Ramos (cell line): ENCODE data around the gene KXD1.
"Not testable (repeated sequence)": the region's sequence is repeated elsewhere in the genome, so short reads cannot be mapped to it uniquely, and the experiment has no call there.

Experiments
- in situ Hi-C: fragments of 300-500 bp; cut with MboI; formaldehyde crosslinking; loops from one replicate; pipeline ENCODE4 v1.14.3; 2022; ENCODE audit warnings: low sequenced_read_pairs; ENCODE audit not compliant: unreplicated experiment

Gene KXD1

DNA sequence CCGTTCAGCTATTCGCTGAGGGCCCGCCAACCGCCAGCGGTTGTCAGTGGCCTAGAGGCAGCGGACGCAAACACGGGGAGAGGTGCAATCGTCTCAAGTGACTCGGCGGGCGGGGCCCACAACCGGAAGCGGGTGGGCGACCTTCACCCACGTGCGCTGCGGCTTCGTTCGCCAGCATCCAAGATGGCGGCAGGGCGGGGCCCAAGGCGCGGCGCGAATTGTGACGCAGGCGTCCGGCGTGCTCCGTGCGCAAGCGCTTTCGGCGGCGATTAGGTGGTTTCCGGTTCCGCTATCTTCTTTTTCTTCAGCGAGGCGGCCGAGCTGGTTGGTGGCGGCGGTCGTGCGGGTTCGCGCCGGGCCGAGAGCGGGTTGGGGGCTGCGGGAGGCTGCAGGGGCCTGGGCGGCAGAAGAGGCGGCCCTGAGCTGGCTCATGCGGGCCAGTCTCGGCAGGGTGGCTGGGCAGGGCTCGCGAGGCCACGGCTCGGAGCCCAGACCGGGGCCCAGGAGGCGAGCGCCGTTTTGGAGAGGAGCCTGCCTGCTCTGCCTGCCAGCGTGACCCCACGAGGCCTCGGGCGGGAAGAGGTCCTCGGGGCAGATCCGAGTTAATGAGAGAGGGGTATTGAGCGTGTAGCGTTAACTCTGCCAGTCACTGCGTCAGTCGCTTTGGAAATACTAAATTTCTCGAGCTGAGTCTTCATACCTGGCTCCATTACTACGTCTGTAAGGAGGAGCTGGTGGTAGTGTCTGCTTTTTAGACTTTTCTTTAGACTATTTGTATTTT, 14.1 kb downstream of the KXD1 start, which contains the start of gene UBA52:
Gene UBA52 (plus strand): TSS at position 294 of the 781 bp plus-strand sequence. CDS start 1,444 bp downstream, outside the sequence.
- in situ Hi-C loops: no loop called here

GRCh38 chr19:18574691-18575291, 17.1 kb downstream of the KXD1 start:
- in situ Hi-C loops: no loop called here

- in situ Hi-C loops: no loop called here
These were observed 18.7 kb downstream of the KXD1 start for GRCh38 chr19:18576383-18576782.

GRCh38 chr19:18577365-18577914, 19.8 kb downstream of the KXD1 start:
- in situ Hi-C loops: no loop called here

GRCh38 chr19:18580311-18580710, 22.6 kb downstream of the KXD1 start:
- in situ Hi-C loops: no loop called here

- in situ Hi-C loops: no loop called here
These were observed 28.6 kb downstream of the KXD1 start for GRCh38 chr19:18586306-18586705.

DNA sequence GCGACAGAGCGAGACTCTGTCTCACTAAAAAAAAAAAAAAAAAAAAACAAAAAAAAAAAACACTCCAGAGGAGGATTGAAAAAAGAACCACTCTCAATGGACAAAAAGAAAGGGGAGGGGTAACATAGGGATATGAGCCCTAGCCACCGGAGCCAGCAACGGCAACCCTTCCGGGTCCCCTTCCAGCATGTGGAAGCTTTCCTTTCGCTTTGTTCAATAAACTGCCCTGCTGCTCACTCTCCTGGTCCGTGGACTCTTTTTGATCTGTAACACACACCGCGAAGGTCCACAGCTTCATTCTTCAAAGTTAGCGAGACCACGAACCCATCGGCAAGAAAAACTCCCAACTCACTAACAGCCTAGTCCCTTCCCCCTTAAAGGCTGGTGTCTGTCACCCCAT, 29.9 kb downstream of the KXD1 start:
- in situ Hi-C loops: no loop called here

DNA sequence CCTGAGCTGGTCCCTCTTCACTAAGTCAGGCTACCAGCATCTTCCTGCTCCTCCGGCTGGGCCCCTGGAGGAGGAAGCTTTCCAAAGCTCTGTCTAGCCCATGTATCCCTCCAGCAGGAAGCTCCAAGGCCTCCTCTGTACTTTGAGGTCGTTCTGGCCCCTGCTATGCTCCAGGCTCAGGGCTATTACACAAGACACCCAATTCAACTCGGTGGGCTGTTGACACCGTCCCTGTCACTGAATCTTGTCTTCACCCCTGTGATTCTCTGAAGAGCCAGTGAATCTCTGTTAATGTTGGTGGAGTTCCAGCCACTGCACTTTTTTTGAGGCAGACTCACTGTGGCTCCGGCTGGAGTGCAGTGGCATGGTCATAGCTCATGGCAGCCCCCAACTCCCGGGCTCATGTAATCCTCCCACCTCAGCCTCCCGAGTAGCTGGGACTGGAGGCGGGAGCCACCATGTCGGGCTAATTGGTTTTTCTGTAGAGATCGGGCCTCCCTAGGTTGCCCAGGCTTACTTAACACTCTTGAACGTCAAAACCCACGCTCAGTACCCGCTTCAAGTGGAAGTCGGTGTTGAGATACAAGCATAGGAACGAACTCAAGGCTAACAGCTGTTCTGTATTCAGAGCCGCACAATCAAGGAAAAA, 30.4 kb downstream of the KXD1 start:
- in situ Hi-C loops: no loop called here

GRCh38 chr19:18588611-18589379, 31.1 kb downstream of the KXD1 start, which contains the start of gene REX1BD:
REX1BD (plus strand) TSS chr19:18588798; CDS start chr19:18588802, 4 bp downstream.
- in situ Hi-C loops: no loop called here

GRCh38 chr19:18589380-18590272, 32.0 kb downstream of the KXD1 start:
- in situ Hi-C loops: no loop called here

GRCh38 chr19:18590273-18591272, 32.9 kb downstream of the KXD1 start:
- in situ Hi-C loops: no loop called here

DNA sequence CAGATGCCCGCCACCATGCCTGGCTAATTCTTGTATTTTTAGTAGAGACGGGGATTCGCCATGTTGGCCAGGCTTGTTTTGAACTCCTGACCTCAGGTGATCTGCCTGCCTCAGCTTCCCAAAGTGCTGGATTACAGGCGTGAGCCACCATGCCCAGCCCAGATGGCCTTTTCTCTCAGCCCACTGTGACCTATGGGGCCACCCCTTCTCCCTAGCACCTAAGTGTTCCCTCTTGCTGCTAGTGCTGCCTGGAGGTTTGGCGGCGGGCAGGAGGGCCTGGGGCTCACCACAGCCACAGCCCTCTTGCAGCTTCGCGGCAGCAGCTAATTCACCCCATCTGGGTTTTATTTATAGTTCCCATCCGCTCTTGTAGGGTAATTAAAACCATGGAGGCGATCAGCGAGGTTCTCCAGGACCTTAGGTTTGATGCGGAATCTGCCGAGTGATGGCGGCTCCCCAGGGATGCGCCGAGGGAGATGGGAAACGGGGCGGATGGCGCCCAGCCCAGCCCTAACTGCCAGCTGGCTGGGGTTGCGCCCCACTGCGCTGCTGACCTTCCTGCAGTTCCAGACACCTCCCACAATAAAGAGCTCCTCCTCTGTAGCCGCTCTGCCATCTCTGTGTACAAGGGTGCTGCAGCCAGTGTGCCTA, 34.2 kb downstream of the KXD1 start:
- in situ Hi-C loops: no loop called here

DNA sequence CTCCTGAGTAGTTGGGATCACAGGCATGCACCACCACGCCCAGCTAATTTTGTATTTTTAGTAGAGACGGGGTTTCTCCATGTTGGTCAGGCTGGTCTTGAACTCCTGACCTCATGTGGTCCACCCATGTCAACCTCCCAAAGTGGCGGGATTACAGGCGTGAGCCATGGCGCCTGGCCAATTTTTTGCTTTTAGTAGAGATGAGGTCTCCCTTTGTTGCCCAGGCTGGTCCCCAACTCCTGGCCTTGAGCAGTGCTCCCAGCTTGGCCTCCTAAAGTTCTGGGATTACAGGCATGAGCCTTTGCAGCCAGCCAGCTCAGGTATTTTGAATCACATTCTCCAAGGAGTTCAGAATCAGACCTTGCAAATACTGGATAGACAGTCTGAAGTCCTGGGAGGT, 35.1 kb downstream of the KXD1 start:
- in situ Hi-C loops: not testable (repeated sequence)

DNA sequence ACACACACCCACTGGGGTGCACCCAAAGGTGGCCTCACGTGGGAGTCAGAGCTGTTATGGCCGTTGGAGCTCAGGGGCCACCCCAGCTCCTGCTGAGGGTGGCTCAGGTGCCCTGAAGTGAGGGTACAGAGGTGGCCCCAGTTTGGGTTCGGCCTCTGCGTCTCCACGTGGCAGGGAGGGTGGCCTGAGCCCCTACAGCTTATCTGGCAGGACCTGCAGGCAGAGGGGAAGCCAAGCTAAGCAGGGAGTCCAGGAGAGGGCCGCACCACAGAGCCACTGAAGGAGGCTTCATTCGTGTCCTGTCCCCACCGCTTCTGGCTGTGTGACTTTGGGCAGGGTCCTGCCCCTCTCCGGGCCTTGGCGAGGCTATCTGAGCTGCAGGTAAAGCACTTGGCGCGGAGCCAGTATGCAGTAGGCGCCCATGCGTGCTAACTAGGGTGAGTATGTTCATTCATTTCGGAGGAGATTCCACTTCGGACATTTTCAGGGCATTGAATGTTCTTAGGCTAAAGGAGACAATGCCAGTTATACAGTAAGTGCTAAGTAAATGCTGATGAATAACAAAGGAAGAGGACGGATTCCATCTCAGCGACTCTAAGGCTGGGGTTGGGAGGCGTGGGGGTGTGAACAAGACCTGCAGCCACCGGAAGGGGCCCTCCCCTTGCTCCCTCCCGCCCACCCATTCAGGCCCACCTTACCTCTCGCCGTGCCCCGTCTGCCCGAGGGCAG, 35.9 kb downstream of the KXD1 start:
- in situ Hi-C loops: no loop called here

- in situ Hi-C loops: no loop called here
These were observed 36.6 kb downstream of the KXD1 start for GRCh38 chr19:18594096-18594823.

DNA sequence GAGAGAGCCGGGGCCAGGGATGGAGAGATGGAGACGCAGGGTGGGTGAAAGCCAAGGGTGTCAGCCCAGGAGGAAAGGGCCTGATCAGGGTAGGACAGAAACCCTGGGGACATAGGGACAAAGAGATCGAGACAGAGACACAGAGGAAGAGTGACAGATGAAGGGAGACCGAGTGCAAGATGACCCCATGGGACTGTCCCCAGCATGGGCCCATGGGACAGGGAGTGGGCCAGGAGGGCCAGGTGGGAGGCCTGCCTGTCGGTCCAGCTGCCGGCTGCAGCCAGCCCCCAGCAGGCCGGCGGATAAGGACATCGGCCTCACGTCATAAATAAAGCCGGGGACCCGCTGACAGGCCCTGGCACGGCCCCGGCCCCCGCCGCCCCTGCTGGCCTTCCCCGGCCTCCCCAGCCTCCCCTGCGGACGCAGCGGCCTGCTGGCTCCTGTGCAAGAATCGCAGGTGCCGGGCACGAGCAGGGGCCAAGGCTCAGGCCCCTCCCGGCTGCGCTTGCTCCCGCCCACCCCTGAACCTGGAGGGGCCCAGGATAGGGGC, 37.2 kb downstream of the KXD1 start:
- in situ Hi-C loops: no loop called here
